Mesothelial cell of epicardium (in vitro differentiated cells): ENCODE results near the gene CCNJ. TPM values are rescaled to one million over a fixed set of nuclear protein-coding genes. Genes with fewer than 3 reads are reported as not detected.

Experiments
- DNase-seq, 2 experiments: peaks; one replicate each; pipeline ENCODE4 v3.0.0; 2021; ENCODE audit warnings: low spot score in 2 of 2; ENCODE audit not compliant: unreplicated experiment in 2 of 2
- H3K27ac Mint-ChIP-seq: 2 replicates; pipeline ENCODE4 v1.8.0; 2021; ENCODE audit warnings: mixed read lengths
- H3K27me3 Mint-ChIP-seq: 2 replicates; pipeline ENCODE4 v1.8.0; 2021; ENCODE audit warnings: low read depth, mixed read lengths
- H3K36me3 Mint-ChIP-seq: 2 replicates; pipeline ENCODE4 v1.8.0; 2021; ENCODE audit warnings: mixed read lengths
- H3K4me1 Mint-ChIP-seq: 2 replicates; pipeline ENCODE4 v1.8.0; 2021; ENCODE audit warnings: mixed read lengths
- H3K4me3 Mint-ChIP-seq: 2 replicates; pipeline ENCODE4 v1.8.0; 2021; ENCODE audit warnings: mild to moderate bottlenecking, moderate library complexity, mixed read lengths
- H3K9me3 Mint-ChIP-seq: 2 replicates; pipeline ENCODE4 v1.8.0; 2021; ENCODE audit warnings: mixed read lengths
- total RNA-seq: library from RNA; stranded (reverse); gene quantifications from 3 replicates; pipeline ENCODE4 v1.2.1, GENCODE V29; 2021
- TF ChIP-seq, protein P1 (sequence below): fragments of 200-600 bp; sonication (generic); IDR thresholded peaks from one replicate; pipeline ENCODE4 v1.5.0; 2021; ENCODE audit warnings: antibody characterized with exemption; ENCODE audit not compliant: unreplicated experiment

The CCNJ gene
- total RNA-seq, 1 donor from 2014 or later: 24.9 TPM

DNA sequence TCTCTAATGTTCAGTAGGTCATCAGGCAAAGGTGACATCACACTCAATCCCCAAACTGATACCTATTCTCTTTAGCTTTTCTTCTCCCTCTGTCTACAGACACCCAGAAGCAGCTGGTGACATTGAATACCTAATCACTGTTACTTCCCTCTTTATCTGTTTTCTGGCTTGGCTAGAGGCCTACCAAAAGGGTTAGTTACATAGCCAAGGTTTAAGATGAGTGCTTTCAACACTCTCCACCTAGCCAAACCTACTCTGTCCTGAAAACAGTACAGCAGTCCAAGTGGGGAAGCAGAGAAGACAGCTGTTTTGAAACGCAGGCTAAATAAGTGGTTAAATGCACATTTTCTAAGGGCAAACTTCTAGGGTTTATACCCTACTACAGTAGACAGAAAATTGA lies 39.4 kb downstream of the CCNJ start:
- H3K36me3 Mint-ChIP-seq: no peaks in the 10 kb centered on the region
- no peak overlapping the region for H3K27ac Mint-ChIP-seq
- no peak for DNase-seq
- H3K27me3 Mint-ChIP-seq: peaks cover 12% of the 10 kb centered on the region
- TF ChIP-seq, protein P1, sequence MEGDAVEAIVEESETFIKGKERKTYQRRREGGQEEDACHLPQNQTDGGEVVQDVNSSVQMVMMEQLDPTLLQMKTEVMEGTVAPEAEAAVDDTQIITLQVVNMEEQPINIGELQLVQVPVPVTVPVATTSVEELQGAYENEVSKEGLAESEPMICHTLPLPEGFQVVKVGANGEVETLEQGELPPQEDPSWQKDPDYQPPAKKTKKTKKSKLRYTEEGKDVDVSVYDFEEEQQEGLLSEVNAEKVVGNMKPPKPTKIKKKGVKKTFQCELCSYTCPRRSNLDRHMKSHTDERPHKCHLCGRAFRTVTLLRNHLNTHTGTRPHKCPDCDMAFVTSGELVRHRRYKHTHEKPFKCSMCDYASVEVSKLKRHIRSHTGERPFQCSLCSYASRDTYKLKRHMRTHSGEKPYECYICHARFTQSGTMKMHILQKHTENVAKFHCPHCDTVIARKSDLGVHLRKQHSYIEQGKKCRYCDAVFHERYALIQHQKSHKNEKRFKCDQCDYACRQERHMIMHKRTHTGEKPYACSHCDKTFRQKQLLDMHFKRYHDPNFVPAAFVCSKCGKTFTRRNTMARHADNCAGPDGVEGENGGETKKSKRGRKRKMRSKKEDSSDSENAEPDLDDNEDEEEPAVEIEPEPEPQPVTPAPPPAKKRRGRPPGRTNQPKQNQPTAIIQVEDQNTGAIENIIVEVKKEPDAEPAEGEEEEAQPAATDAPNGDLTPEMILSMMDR: no peak
- no peaks in the 10 kb centered on the region for H3K4me1 Mint-ChIP-seq
- no peaks in the 10 kb centered on the region for H3K9me3 Mint-ChIP-seq
- H3K4me3 Mint-ChIP-seq: no peak overlapping the region

DNA sequence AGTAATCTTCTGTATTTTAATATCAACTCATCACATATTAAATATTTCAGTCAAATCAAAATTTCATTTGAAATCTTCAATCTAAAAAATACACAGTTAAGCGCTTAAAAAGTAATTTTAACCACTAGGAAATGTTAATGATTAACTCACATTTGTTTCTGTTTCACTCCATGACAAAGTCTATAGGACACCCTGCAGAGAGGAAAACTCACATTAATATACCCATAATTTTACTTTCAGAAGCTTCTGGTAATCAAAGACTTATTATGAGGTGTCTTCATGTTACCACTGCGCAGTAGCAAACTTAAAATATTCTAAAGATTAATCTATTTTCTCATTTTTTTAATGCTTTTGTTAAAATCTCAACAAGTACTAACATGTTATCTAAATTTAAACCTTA lies 45.7 kb downstream of the CCNJ start:
- Mint-ChIP-seq H3K4me1 (no peaks in the 10 kb centered on the region), H3K9me3 (no peaks in the 10 kb centered on the region), H3K27ac (no peak overlapping the region), H3K4me3 (no peak overlapping the region), H3K36me3 (no peaks in the 10 kb centered on the region), H3K27me3 (peaks cover 10% of the 10 kb centered on the region)
- TF ChIP-seq, protein P1: no peak
- DNase-seq: no peak

DNA sequence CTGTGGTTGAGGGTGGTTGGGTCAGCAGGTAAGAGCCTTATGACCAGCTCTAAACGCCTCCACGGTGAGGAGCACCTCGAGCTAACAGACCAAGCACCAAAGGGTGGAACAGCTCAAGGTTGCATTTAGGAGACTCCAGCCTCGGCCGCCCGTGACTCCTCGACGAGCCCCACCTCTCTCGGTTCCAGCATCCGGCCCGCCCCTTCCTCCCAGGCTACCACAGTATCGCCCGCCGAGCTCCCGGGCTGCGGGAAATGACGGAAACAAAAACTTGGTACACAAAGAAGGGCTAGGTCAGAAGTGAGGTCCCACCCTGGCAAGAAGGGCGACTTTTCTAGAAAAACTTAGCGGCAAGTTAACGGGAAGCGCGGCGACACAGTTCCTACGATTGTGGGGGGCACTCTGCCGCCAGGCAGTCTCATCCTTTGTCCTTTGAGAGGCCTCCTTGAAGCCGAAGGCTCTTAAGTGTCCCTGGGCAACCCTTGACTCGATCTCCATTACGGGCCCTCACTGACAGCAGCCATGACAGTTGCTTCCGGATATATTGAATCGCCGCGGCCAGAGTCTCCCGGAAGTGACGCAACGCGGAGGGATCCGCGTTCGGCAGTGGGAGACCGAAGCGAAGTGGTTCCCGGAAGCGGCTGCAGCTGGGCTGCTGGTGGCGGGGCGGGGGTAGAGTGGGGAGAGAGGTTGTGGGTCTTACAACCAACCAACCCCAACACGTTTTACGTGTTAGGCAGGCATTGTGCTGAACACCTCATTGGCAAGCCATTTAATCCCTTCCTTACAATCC lies 46.5 kb downstream of the CCNJ start:
- no peak overlapping the region for H3K27ac Mint-ChIP-seq
- no peaks in the 10 kb centered on the region for H3K4me1 Mint-ChIP-seq
- no peaks in the 10 kb centered on the region for H3K9me3 Mint-ChIP-seq
- H3K36me3 Mint-ChIP-seq: no peaks in the 10 kb centered on the region
- DNase-seq: no peak
- TF ChIP-seq, protein P1: no peak
- H3K4me3 Mint-ChIP-seq: no peak overlapping the region
- peaks cover 10% of the 10 kb centered on the region for H3K27me3 Mint-ChIP-seq

DNA sequence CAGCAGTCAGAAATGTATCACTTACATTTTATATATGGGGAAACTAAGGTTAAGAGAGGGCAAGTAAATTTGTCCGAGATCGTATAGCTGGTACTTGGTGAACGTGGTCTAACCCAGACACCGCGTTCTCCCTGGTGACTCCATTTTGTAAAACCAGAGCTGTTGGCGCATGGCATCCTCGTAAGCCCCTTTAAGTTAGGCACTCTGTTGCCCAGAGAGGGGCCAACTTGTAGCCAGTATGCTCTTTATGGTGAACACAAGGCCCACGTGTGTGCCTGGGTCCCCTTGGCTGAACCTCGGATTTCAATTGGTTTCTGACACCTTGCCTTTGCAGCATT lies 47.0 kb downstream of the CCNJ start:
- Mint-ChIP-seq H3K4me3 (no peak overlapping the region), H3K36me3 (no peaks in the 10 kb centered on the region), H3K4me1 (no peaks in the 10 kb centered on the region), H3K27me3 (peaks cover 10% of the 10 kb centered on the region), H3K9me3 (no peaks in the 10 kb centered on the region), H3K27ac (no peak overlapping the region)
- no peak for DNase-seq
- TF ChIP-seq, protein P1: no peak

- Mint-ChIP-seq H3K36me3 (no peaks in the 10 kb centered on the region), H3K9me3 (peaks cover 3% of the 10 kb centered on the region), H3K4me1 (no peaks in the 10 kb centered on the region)
Observed at GRCh38 chr10:96092999-96093767, 49.8 kb downstream of the CCNJ start.

More at GRCh38 chr10:96092999-96093767, 49.8 kb downstream of the CCNJ start:
- Mint-ChIP-seq H3K27me3 (peaks cover 29% of the 10 kb centered on the region), H3K27ac (no peak overlapping the region), H3K4me3 (no peak overlapping the region)
- DNase-seq: no peak
- TF ChIP-seq, protein P1: no peak
